CD4-positive, alpha-beta T cell treated with Interleukin-2 at 100 ng/mL for 4 hours (primary cell): ENCODE measurements around the gene SRPK1.
A peak's percentile ranks its signal among the peaks of the same experiment; 100 is the strongest.
"Not testable (repeated sequence)": the region's sequence is repeated elsewhere in the genome, so short reads cannot be mapped to it uniquely, and the experiment has no call there.

ENCODE experiments used
- DNase-seq: peaks from one replicate; pipeline ENCODE4 v3.0.0-alpha.2; 2020; ENCODE audit warnings: low spot score

Gene SRPK1

DNA sequence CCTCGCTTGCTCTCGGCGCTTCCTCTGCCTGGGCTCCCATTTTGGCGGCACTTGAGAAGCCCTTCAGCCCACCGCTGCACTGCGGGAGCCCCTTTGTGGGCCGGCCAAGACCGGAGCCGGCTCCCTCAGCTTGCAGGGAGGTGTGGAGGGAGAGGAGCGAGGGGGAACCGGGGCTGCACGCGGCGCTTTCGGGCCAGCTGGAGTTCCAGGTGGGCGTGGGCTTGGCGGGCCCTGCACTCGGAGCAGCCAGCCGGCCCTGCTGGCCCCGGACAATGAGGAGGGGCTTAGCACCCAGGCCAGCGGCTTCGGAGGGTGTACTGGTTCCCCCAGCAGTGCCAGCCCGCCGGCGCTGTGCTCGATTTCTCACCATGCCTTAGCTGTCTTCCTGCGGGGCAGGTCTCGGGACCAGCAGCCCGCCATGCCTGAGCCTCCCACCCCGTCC, 10.2 kb upstream of the SRPK1 start:
- DNase-seq, result no peak

DNA sequence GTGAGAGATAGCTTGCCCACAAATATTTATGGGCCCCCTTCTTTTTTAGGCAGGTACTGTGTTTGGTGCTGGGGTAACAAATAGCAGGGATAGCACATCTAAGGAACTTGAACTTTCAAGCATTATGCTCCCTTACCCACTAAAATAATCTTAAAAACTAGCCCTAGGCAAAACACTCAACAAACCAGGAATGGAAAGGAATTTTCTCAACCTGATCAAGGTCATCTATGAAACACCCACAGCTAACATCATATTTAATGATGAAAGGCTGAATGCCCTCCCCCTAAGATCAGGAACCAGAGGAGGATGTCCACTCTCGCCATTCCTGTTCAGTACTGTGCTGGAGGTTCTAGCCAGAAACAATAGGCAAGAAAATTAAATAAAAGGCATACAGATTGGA, 8.7 kb upstream of the SRPK1 start:
- DNase-seq, result no peak

DNA sequence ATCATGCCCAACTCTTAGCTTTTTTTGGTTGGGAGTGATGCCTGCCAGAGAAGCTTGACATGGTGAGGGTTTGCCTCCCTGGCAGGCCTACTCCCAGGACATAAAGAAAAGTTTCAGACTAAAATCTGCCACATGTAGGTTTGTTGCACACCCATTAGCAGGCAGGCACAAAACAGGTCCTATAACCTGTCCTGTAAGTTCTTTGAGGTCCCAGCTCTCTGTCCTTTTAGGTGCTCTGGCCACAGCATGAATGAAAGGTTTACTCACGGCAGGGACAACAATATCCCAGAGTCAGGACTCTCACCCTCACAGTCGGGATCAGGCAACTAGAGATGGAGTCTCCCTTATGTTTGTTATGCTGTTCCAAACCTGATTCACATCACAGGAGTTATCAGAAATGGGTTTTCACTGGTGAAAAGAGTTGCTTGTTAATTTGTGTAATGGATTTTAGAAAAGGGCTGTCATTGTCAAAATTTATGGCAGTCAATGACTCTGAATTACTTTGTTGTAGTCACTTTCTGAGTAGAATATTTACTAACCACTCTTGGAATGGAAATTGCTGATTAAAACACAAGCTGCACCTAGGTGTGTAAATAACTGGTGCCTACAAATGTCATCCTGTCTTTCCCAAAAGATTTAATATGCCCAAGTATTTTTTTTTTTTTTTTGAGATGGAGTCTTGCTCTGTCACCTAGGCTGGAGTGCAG, 5.8 kb upstream of the SRPK1 start:
- DNase-seq, result no peak

DNA sequence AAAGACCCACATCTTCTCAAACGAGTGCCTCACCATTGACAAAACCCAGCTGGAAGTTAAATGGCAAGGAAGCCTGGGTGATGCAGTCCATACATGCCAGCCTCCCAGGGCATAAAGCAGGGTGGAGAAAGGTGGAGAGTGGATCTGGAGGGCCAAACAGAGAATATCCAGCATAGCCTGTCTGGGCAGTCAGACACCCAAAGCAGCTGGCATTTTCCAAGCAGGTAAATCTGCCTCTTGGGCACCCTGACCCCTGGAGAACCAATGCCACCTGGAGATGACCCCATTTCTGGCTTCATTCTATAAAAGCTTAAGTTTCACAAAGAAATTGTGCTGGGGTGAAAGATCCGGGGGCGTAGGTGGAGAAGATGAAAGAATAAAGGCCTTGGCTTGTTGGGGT, 5.1 kb upstream of the SRPK1 start:
- DNase-seq, result no peak

DNA sequence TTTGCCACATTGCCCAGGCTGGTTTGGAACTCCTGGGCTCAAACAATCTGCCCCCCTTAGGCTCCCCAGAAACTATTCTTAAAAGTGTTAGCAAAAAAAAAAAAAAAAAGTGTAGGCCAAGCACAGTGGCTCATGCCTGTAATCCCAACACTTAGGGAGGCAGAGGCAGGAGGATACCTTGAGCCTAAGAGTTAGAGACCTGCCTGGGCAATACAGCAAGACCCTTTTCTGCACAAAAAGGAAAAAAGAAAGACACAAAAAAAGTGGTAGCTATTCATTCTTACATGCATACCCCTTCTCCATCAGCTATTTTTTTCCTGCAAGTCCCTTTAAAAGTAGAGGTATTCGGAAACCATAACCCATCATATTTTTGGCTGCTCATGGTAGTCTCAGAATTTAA, 3.2 kb upstream of the SRPK1 start:
- DNase-seq, result no peak

DNA sequence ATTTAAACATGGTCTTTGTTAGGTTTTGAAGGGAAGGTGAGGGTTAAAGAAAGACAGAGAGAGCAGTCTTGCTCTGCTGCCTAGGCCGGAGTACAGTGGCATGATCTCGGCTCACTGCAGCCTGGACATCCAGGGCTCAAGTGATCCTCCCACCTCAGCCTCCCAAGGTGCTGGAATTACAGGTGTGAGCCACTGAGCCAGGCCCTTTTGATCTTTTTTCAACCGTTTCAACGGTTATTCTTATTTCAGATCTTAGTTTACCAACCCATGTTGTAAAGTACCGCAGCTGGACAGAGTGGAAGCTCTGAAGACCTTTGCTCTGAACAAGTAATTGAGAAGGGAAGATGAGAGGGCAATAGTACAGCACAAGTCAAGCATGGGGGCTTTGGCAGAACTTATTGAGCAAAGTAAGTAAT, 1.2 kb upstream of the SRPK1 start:
- DNase-seq, result no peak

DNA sequence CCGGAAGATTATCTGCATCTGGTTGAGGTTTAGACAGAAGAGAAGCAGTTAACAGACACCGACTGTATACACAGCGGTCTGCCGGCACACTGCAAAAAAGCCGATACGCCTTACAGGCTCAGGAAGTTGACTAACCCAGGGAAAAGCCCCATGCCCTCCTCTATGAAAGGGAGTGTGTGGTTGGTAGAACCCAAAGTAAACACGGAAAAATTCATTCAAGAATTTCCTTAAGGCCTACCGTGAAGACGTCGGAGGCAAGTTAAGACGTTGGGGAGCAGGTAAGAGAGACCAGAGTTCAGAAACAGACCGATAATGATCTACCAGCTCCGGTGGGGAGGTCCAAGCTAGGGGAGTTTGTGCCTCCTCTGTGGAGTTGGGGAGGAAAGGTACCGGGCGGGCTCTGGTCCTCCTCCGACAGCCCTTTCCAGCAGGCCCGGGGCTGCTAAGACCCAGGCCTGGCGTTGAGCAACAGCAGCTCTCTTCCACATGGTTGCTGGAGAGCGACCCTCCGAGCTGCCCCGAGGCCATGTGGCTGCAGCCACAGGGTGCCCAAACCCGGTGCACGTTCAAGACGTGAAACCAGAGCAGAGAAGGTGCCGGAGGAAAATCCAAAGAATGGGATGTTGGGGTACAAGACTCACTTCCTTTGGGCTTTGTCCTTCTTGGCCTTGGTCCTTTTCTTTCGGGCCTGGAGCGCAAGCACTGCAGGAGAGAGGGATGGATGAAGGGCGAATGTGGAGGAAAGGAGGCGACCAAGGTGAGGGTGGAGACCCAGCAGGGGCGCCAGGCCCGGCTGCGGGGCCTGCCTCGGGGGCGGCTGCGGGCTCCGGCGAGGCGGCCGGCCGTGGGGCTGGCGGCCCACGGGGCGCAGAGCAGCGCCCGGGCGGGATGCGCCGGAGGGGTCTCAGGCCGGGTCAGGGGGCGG, 809 bp downstream of the SRPK1 start:
- DNase-seq, result peak; percentile 72

DNA sequence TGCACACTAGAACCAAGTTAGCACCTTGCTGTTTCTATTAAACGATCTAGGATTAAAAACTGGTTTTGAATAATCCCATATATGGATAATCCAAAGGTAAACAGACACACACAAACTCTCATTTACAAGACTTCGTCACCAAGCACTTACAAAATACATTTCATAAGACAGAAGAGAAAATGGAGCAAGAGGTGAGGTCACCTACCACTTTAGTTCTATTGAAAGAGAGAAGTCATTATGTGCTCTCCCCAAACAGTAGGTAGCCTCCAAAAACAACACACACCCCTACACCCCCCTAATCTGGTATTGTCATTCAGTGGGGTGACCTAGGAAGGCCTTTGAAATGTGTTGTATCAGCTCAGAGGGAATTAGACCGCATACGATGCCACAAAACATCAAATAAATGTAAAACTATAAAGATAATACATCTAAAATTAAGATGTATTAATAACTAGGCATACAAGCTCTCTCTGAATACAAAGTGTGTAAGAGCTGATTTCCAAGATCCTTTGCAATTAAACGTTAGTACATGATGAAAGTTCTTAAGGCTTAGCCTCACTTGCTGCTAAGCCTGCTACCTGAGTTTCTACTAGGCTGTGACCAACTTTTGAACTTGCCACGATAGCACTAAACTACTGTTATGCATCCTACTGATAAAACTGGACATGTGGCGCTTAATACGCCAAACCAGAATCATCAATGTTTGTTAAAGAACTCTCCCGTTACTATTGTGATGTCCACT, 1.6 kb downstream of the SRPK1 start:
- peak; percentile 23 for DNase-seq

DNA sequence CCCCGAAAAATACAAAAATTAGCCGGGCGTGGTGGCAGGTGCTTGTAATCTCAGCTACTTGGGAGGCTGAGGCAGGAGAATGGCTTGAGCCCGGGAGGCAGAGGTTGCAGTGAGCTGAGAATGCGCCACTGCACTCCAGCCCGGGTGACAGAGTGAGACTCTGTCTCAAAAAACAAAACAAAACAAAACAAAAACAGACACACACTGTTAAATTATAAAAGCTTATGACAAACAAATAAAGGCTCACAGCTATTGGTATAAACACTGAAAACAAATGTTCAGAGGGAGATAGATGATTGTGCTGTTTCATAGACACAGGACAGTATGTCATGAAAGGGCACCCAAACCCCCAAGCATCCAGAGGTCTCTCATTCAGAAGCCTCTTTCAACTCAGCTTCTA, 4.0 kb downstream of the SRPK1 start:
- DNase-seq, result not testable (repeated sequence)

DNA sequence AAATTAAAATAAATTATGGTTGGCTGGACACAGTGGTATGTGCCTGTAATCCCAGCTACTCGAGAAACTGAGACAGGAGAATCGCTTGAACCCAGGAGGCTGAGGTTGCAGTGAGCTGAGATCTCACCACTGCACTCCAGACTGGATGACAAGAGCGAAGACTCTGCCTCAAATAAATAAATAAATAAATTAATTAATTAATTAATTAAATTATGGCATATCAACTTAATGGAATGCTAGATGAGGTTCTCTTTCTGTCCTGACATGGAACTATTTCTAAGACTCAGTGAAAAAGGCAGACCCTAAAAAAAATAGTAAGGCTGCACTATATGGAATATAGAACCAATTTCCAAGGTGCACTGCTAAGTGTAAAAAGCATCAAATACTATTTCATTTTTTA, 4.8 kb downstream of the SRPK1 start:
- no peak for DNase-seq

DNA sequence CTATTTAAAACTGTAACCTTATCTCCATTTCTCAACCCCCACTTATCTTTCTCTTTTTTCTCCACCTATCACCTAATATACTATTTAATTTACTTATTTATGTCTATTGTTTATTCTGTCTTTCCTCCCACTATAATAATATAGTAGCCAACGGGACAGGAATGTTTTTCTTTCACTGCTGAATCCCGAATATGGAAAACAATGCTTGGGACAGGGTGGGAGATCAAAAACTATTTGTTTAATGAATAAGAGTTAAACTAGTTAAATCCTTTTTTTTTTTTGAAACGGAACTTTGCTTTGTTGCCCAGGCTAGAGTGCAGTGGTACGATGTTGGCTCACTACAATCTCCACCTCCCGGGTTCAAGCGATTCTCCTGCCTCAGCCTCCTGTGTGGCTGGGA, 6.4 kb downstream of the SRPK1 start:
- no peak for DNase-seq

DNA sequence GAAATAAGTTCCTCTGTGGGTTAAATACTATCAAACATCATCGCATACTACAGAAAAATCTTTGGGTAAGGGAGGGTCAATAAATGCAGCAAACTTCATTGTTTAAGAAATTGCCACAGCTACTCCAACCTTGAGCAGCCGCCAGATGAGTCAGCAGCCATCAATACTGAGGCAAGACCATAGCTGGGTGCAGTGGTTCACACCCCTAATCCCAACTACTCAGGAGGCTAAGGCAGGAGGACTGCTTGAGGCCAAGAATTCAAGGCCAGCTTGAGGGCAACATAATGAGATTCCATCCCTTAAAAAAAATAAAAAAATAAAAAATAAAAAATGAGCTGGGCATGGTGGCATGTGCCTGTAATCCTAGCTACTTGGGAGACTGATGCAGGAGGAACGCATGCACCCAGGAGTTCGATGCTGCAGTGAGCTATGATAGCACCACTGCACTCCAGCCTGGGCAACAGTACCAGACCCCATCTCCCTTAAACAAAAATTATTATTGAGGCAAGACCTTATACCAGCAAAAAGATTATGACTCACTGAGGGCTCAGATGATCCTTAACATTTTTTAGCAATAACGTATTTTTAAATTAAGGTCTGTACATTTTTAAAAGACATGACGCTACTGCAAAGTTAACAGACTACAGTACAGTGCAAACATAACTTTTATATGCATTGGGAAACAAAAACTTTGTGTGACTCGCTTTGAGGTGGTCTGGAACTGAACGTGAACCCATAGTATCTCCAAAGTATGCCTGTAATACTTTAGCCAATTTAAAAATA, 8.8 kb downstream of the SRPK1 start:
- DNase-seq, result no peak

DNA sequence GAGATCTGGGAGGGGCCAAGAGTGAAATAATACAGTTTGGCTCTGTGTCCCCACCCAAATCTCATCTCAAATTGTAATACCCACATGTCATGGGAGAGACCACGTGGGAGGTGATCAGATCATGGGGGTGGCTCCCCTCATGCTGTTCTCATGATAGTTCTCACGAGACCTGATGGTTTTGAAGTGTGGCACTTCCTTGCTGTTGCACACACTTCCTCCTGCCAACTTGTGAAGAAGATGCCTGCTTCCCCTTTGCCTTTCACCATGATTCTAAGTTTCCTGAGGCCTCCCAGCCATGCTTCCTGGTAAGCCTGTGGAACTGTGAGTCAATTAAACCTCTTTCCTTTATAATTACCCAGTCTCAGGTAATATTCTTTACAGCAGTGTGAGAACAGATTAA, 11.3 kb downstream of the SRPK1 start:
- DNase-seq, result not testable (repeated sequence)

DNA sequence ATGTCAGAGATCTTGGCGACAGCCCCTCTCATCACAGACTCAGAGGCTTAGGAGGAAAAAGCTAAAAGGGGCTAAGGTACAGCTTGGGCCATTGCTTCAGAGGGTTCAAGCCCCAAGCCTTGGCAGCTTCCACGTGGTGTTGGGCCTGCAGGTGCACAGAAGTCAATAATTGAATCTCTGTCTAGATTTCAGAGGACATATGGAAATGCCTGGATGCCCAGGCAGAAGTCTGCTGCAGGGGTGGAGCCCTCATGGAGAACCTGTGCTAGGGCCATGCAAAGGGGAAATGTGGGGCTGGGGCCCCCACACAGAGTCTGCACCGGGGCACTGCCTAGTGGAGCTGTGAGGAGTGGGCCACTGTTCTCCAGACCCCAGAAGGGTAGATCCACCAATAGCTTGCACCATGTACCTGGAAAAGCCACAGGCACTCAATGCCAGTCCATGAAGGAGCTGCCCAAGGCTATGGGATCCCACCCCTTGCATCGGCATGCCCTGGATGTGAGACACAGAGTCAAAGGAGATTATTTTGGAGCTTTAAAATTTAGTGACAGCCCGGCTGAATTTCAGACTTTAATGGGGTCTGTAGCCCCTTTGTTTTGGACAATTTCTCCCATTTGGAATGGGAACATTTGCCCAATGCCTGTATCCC, 12.0 kb downstream of the SRPK1 start:
- DNase-seq, result not testable (repeated sequence)

DNA sequence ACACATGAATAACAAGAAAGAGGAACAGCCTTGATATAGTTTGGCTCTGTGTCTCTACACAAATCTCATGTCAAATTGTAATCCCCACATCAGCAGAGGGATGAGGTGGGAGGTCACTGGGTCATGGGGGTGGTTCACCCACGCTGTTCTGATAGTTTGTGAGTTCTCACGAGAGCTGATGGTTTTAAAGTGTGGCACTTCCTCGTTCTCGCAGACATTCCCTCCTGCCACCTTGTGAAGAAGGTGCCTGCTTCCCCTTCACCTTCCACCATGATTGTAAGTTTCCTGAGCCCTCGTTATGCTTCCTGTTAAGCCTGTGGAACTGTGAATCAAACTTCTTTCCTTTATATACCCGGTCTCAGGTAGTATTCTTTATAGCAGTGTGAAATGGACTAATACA, 13.1 kb downstream of the SRPK1 start:
- no peak for DNase-seq

DNA sequence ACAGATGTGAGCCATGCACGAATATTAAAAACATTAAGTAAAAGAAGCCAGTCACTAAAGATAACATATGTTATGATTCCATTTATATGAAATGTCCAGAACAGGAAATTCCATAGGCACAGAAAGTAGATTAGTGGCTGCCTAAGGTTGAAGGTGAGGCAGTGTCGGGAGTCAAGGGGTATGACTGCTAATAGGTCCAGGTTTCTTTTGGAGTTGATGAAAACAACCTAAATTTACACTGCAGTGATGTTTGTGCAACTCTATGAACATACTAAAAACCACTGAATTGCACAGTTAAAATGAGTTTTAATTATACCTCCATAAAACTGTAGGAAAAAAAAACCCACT, 14.4 kb downstream of the SRPK1 start:
- no peak for DNase-seq

DNA sequence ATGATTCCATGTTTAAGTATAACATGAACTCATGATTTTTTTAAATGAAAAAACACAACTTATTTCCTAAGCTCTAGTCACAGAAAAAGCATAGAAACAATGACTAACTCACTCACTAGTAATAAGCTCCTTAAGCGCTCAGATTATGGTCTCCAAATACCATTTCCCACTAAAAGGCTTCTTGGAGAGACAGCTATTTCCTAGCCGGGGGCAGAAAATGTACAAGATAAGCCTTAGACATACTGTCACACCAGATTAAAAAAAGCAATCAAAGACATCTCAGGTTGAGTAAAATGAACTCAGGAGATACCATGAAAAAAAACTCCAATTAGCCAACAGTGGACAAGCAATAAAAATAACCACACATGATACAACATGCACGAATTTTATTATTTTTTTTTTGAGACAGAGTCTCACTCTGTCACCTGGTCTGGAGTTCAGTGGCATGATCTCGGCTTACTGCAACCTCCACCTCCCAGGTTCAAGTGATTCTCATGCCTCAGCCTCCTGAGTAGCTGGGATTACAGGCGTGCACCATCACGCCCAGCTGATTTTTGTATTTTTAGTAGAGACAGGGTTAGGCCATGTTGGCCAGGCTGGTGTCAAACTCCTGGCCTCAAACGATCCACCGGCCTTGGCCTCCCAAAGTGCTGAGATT, 14.9 kb downstream of the SRPK1 start:
- no peak for DNase-seq

DNA sequence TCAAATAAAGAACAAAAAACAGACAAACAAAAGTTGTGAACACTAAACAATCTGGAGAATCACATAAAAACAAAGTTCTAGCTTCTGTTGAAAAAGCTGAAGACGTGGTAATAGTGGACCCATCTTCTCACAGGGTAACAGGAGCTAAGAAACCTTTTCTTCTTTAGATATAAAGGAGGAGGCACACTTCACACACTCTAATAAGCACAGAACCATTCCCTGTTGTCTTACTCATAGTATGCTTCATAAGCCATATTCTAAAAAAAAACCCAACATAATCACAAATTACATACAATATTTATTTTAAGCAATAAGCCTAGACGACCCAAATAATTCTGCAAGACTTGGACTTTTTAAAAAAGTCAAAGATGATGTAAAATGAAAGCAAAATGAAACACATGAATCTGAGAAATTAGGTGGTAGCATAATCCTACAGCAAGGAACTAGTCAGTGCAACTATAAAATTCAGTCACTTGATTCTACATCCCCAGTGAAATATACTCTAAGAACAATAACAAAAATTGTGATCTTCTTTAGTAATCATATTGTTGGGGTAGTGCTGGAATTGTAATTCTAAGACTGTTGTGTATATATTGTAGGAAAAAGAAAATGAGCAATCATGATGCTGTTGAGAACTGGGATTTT, 15.6 kb downstream of the SRPK1 start:
- DNase-seq, result no peak

DNA sequence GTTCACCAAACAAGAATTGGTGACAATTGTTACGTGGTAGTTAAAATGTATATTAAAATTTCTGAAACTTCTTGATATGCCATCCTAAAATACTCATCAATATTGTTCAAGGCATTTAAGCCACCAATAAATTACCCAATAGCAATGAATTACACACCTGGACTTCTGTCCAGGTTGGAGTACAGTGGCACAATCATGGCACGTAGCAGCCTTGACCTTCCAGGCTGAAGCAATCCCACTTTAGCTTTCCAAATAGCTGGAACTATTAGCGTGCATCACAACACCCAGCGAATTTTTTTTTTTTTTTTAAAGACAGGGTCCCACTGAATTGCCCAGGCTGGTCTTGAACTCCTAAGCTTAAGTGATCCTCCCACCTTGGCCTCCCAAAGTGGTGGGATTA, 17.2 kb downstream of the SRPK1 start:
- DNase-seq, result no peak

DNA sequence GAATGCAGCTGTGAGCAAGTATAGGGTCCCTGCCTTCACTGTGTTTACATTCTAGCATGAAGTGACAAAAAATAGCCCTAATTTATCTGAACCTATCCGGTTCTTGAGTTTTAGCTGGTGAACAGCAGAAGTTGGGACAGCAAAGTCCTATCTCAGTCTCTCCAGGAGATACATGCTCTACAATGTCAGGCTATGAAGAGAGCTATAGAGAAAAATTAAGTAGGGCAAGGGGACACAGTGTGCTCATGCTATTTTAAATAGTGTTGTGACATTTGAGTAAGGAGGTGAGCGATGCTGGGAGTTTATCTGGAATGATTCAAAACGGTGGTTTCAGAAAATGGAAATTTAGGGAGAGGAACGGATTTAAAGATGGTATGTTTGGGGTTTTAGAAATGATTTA, 20.4 kb downstream of the SRPK1 start:
- no peak for DNase-seq
